Retina (tissue), 1 donor: ENCODE data around the gene RBM47.
A peak's percentile ranks its signal among the peaks of the same experiment; 100 is the strongest.
"Not testable (repeated sequence)": the region's sequence is repeated elsewhere in the genome, so short reads cannot be mapped to it uniquely, and the experiment has no call there.

ENCODE experiments used
- DNase-seq: peaks from one replicate; pipeline ENCODE4 v3.0.0-alpha.2; 2016

Gene RBM47

GRCh38 chr4:40524366-40525041 lies 105.2 kb downstream of the RBM47 start:
- no peak for DNase-seq

- no peak for DNase-seq
Observed at GRCh38 chr4:40523581-40523980, 106.1 kb downstream of the RBM47 start.

GRCh38 chr4:40521957-40522356 lies 107.7 kb downstream of the RBM47 start:
- no peak for DNase-seq

DNA sequence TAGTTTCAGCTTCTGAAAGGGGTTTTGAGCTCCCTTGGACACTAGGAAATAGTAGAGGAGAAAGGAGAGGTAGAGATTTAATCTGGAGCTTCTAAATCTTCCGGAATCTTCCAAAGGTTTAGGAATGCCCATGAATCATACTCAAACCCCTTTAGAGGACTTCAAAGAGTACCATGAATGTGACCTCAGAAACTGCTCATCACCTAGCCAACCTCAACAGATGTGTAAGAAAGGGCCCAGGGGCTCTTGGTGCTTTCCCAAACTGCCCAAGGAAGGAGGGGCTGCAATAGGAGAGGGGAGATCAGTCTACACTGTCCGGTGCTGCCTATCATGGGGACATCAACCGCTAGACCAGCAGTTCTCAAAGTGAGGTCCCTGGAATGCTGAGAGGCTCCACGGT lies 109.1 kb downstream of the RBM47 start:
- DNase-seq = no peak

- not testable (repeated sequence) for DNase-seq
Observed at GRCh38 chr4:40517081-40517480, 112.6 kb downstream of the RBM47 start.

- no peak for DNase-seq
Observed at GRCh38 chr4:40516651-40517050, 113.0 kb downstream of the RBM47 start.

DNA sequence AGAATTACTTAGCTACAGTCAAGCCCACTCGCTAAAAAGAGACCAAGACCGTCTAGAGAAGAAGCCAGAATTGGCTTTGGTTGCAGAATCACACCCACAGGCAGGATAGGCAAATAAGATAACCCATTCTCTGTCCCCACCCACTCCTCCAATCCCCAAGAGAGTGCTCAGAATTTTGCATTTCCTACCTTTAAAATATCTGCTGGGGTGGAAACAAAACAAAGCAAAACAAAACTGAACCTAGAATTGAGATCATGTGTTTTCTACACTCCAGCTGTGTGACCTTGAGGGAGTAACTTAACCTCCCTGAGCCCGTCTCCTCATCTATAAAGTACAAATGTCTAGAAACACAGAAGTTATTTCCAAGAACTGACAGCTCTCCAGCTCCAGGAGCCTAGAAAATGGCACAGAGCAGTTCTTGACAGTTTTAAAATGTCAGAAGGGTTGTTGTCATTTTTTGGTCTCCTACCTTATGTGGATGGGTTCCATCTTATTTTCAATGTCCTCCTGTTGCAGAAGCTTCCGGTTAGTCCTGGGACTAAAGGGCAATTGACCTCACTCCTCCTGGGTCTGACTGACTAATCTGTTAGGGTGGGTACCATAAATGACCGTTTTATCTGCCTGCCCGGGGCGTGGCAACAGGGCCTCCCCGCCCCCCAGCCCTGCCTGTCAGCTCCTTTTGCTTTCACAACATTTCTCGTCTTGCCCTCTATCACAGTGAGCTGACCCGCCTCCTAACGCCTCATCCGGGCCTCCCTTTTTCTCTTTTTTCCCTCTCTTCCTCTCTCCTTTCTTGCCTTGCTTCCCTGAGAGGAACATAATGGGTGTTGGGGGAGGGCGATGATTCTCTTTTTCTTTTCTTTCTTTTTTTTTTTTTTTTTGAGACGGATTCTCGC lies 114.0 kb downstream of the RBM47 start:
- DNase-seq = no peak

DNA sequence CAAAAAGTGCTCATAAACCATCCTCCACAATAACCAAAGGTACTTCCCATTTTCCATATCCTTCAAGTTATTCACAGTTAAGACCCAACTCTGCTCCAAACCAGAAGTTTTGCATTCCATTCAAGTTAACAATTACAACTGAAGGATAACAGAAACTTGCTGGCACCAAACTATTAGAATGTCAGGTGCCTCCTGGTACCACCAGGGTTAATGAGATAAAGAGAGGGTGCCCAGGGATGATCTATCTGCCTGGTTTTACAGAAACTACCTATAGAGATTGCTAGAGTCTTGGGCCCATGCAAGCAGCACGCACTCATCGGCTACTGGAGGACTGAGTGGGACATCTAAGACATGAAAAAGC lies 114.6 kb downstream of the RBM47 start:
- no peak for DNase-seq

DNA sequence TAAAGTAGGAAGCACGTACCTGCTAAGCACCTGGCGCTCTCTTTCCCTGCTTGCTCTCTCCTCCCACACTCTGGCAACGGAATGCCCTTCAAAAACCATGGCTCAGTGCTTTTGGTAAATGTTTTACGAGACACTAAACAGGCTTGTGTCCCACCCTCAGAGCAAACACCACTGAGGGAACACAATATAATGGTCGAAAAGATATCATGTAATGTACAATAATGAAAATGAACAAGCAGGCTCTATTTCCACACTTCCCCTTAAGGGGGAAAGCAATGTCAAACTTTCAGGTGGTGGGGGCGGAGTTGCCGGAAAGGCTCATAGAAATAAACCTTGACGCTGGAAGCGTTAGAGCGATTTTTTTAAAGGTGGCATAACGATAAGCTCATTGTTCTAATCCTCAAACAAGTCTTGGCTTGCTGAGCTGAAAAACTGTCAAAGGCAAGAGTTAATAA lies 115.1 kb downstream of the RBM47 start:
- no peak for DNase-seq

GRCh38 chr4:40511036-40511614 lies 118.5 kb downstream of the RBM47 start:
- DNase-seq = no peak

- DNase-seq = no peak
Observed at GRCh38 chr4:40507977-40508376, 121.7 kb downstream of the RBM47 start.

GRCh38 chr4:40506492-40506891 lies 123.2 kb downstream of the RBM47 start:
- no peak for DNase-seq

- no peak for DNase-seq
Observed at GRCh38 chr4:40506066-40506465, 123.6 kb downstream of the RBM47 start.

GRCh38 chr4:40502934-40503333 lies 126.7 kb downstream of the RBM47 start:
- DNase-seq = no peak

DNA sequence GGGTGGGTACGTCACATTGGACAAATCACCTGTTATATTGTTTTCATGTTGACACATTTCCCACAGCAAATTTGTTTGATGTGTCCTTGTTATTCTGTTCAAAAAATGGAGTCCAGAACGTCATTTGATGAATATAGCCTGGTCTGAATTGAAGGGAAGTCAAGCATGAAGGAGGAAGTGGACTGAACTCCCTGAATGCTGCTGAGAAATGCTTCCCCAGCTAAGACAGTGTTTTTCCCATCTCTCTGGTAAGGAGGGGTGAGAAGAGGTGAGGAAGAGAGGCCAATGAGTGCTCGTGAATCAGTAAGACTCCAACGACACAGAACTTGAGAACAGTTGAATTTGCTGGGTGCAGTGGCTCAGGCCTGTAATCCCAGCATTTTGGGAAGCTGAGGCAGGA lies 127.4 kb downstream of the RBM47 start:
- no peak for DNase-seq

- no peak for DNase-seq
Observed at GRCh38 chr4:40500781-40501180, 128.9 kb downstream of the RBM47 start.

- DNase-seq = no peak
Observed at GRCh38 chr4:40493160-40493559, 136.5 kb downstream of the RBM47 start.

DNA sequence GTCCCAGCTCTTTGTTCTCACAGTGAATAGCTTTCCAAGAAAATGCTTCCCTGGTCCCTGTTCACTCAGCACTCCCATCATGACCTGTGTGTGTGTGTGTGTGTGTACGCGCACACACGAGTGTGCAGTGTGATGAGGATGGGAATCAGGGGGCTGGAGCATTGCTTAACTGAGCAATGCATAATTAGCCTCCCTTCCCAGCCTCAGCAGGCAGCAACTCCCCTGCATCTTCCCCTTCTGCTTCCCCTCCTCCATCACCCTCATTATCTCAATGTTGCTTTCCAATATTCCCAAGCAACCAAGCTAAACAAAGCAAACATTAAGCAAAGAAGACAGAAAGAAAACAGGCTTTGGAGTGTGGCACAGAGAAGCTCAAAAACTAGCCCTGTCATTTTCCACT lies 137.0 kb downstream of the RBM47 start:
- DNase-seq = no peak

DNA sequence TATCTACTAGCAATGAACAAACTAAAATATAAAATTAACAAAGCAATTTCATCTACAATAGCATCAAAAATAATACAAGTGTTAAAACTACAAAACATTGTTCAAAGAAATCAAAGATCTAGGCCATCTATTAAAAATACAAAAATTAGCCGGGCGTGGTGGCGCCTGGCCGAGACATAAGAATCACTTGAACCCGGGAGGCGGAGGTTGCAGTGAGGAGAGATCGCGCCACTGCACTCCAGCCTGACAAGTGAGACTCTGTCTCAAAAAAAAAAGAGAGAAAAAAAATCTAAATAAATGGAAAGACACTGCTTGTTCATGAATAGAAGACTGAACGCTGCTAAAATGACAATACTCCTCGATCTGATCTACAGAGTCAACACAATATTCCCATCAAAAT lies 139.2 kb downstream of the RBM47 start:
- DNase-seq = no peak

DNA sequence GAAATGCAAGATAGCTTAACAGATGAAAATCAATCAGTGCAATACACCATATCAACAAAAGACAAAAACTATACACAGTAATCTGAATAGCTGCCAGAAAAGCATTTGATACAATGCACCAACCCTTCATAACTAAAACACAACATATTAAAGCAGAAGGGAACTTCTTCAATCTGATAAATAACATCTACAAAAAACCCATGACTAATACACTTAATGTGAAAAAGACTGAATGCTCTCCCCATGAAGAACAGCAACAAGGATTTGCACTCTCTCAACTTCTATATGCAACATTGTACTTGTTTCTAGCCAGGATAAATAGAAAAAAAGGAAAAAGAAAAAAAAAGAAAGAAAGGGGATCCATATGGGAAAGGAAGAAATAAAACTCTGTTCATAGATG lies 139.7 kb downstream of the RBM47 start:
- DNase-seq = no peak

- no peak for DNase-seq
Observed at GRCh38 chr4:40486534-40486933, 143.1 kb downstream of the RBM47 start.

GRCh38 chr4:40484346-40485090 lies 145.1 kb downstream of the RBM47 start:
- no peak for DNase-seq

- DNase-seq = peak; percentile 4
Observed at GRCh38 chr4:40482985-40483647, 146.5 kb downstream of the RBM47 start.
